22Rv1 (cell line): Measurements from ENCODE around the gene PKNOX2.
"Not testable (repeated sequence)": the region's sequence is repeated elsewhere in the genome, so short reads cannot be mapped to it uniquely, and the experiment has no call there.

Experiments used
- H3K27ac ChIP-seq: fragments of 450-650 bp; 2 replicates; pipeline ENCODE4 v1.5.1; 2017
- CTCF ChIP-seq: fragments of 450-650 bp; IDR thresholded peaks from 2 replicates; pipeline ENCODE4 v1.5.1; 2017; ENCODE audit warnings: mild to moderate bottlenecking
- ZFX ChIP-seq: fragments of 450-650 bp; IDR thresholded peaks from 2 replicates; pipeline ENCODE4 v1.6.1; 2017; ENCODE audit warnings: antibody characterized with exemption, borderline replicate concordance

Gene PKNOX2

GRCh38 chr11:125214601-125215565, 50.3 kb downstream of the PKNOX2 start:
- no peak overlapping the region for H3K27ac ChIP-seq
- no peak for TF ChIP-seq ZFX
- no peak for TF ChIP-seq CTCF

- TF ChIP-seq CTCF (no peak), ZFX (no peak)
- no peak overlapping the region for H3K27ac ChIP-seq
Measured at GRCh38 chr11:125215976-125216375, 51.4 kb downstream of the PKNOX2 start.

GRCh38 chr11:125218336-125218735, 53.8 kb downstream of the PKNOX2 start:
- no peak overlapping the region for H3K27ac ChIP-seq
- TF ChIP-seq CTCF (no peak), ZFX (no peak)

- TF ChIP-seq ZFX (no peak), CTCF (no peak)
- H3K27ac ChIP-seq: no peak overlapping the region
Measured at GRCh38 chr11:125221461-125221860, 56.9 kb downstream of the PKNOX2 start.

- no peak overlapping the region for H3K27ac ChIP-seq
- no peak for TF ChIP-seq CTCF
Measured at GRCh38 chr11:125222494-125222893, 57.9 kb downstream of the PKNOX2 start.

- H3K27ac ChIP-seq: not testable (repeated sequence)
Measured at GRCh38 chr11:125223161-125223560, 58.6 kb downstream of the PKNOX2 start.

GRCh38 chr11:125223901-125224361, 59.4 kb downstream of the PKNOX2 start:
- H3K27ac ChIP-seq: no peak overlapping the region
- no peak for TF ChIP-seq CTCF
- TF ChIP-seq ZFX: no peak
